HCT116 (cell line): ENCODE results near the gene PRPH. TPM values are rescaled to one million over a fixed set of nuclear protein-coding genes. Genes with fewer than 3 reads are reported as not detected.

Experiments
- ATAC-seq: fragments of 200-7000 bp; cut with Tn5 transposase; 2 replicates; pipeline ENCODE4 v1.9.1; 2020; ENCODE audit warnings: mild to moderate bottlenecking, moderate library complexity
- BruUV-seq: library from RNA; stranded (reverse); fragments of 400-500 nt; replicated peaks from 2 replicates; lab custom pipeline; 2021; lab: Mats Ljungman, UMichigan
- CTCF ChIA-PET: fragments of 300-600 bp; sonication (Branson Sonifier 250); formaldehyde crosslinking; loops from one replicate; lab custom pipeline; 2021; ENCODE audit warnings: antibody characterized with exemption; lab: Charles Lee
- POLR2A ChIA-PET: fragments of 300-600, 350-600 bp; sonication (Branson Sonifier 250); formaldehyde crosslinking; loops from one replicate; lab custom pipeline; 2021; ENCODE audit warnings: antibody characterized with exemption; lab: Charles Lee
- RAD21 ChIA-PET, 2 experiments: fragments of 300-600 bp; sonication (Branson Sonifier 250); formaldehyde crosslinking; loops; one replicate each; lab custom pipeline; 2023; ENCODE audit warnings: low total read pairs in 2 of 2; ENCODE audit not compliant: uncharacterized antibody in 2 of 2, unreplicated experiment in 2 of 2, low non-redundant PET in 1 of 2; lab: Charles Lee
- DNase-seq: peaks from one replicate; pipeline ENCODE4 v3.0.0-alpha.2; 2010; ENCODE audit warnings: low read depth, low spot score
- H2AFZ ChIP-seq: fragments of 200-600 bp; shearing (Covaris generic), sonication (generic); 2 replicates; pipeline ENCODE4 v1.6.1; 2017; ENCODE audit warnings: low read depth, mixed run types, mixed read lengths, antibody characterized with exemption, low read length; ENCODE audit not compliant: poor library complexity, severe bottlenecking
- H3K27ac ChIP-seq: 2 replicates; pipeline ENCODE4 v1.5.1; 2012; ENCODE audit warnings: low read depth, low read length
- H3K27me3 ChIP-seq: fragments of 200-600 bp; sonication (generic); 2 replicates; pipeline ENCODE4 v1.6.1; 2016; ENCODE audit warnings: mixed run types, low read length, mixed read lengths; ENCODE audit not compliant: insufficient read depth
- H3K36me3 ChIP-seq, 2 experiments: fragments of 200-500 bp in 1 of 2; fragments of 200-600 bp in 1 of 2; sonication (Bioruptor generic) in 1 of 2; sonication (generic) in 1 of 2; 2 replicates each; pipeline versions ENCODE4 v1.5.1 to v1.6.1; 2014 to 2016; ENCODE audit warnings: low read length in 2 of 2, inconsistent platforms in 1 of 2, mixed read lengths in 1 of 2, mixed run types in 1 of 2; ENCODE audit not compliant: insufficient read depth in 2 of 2, control insufficient read depth in 1 of 2
- H3K4me1 ChIP-seq, 2 experiments: fragments of 200-600 bp in 1 of 2; sonication (generic) in 1 of 2; 2 replicates each; pipeline versions ENCODE4 v1.5.1 to v1.6.1; 2012 to 2017; ENCODE audit warnings: low read length in 2 of 2, inconsistent platforms in 1 of 2, mild to moderate bottlenecking in 1 of 2, mixed read lengths in 1 of 2, mixed run types in 1 of 2, moderate library complexity in 1 of 2; ENCODE audit not compliant: insufficient read depth in 2 of 2, control insufficient read depth in 1 of 2
- H3K4me2 ChIP-seq: fragments of 200-600 bp; sonication (generic); 2 replicates; pipeline ENCODE4 v1.6.1; 2017; ENCODE audit warnings: mixed run types, low read length, mixed read lengths
- H3K4me3 ChIP-seq, 2 experiments: fragments of 200-600 bp in 1 of 2; sonication (generic) in 1 of 2; replicated peaks in 1 of 2; 2 replicates each; pipeline ENCODE4 v1.5.1; 2011 to 2016; ENCODE audit warnings: low read length in 2 of 2, control low read depth in 1 of 2, low read depth in 1 of 2, mild to moderate bottlenecking in 1 of 2, mixed read lengths in 1 of 2, mixed run types in 1 of 2
- H3K79me2 ChIP-seq: fragments of 200-600 bp; sonication (generic); 2 replicates; pipeline ENCODE4 v1.6.1; 2017; ENCODE audit warnings: mild to moderate bottlenecking, mixed run types, low read length, moderate library complexity, mixed read lengths; ENCODE audit not compliant: insufficient read depth
- H3K9ac ChIP-seq: fragments of 200-600 bp; sonication (generic); 2 replicates; pipeline ENCODE4 v1.6.1; 2016; ENCODE audit warnings: low read length, mixed read lengths
- H3K9me2 ChIP-seq: fragments of 200-600 bp; sonication (generic), shearing (Covaris generic); 2 replicates; pipeline ENCODE4 v1.6.1; 2017; ENCODE audit warnings: mixed run types, mild to moderate bottlenecking, moderate library complexity; ENCODE audit not compliant: insufficient read depth
- H3K9me3 ChIP-seq, 2 experiments: fragments of 200-500 bp in 1 of 2; fragments of 200-600 bp in 1 of 2; sonication (Bioruptor generic) in 1 of 2; sonication (generic) in 1 of 2; 2 replicates each; pipeline ENCODE4 v1.6.1; 2014 to 2017; ENCODE audit warnings: low read length in 2 of 2, mixed read lengths in 2 of 2, inconsistent platforms in 1 of 2, low read depth in 1 of 2, mild to moderate bottlenecking in 1 of 2, mixed run types in 1 of 2, moderate library complexity in 1 of 2; ENCODE audit not compliant: control insufficient read depth in 1 of 2, insufficient read depth in 1 of 2
- H4K20me1 ChIP-seq: fragments of 200-600 bp; sonication (generic), shearing (Covaris generic); 2 replicates; pipeline ENCODE4 v1.6.1; 2017; ENCODE audit warnings: mixed run types, mild to moderate bottlenecking, moderate library complexity; ENCODE audit not compliant: insufficient read depth
- CEBPB ChIP-seq: IDR thresholded peaks from 2 replicates; pipeline ENCODE4 v1.6.1; 2012; ENCODE audit warnings: low read depth
- ELF1 ChIP-seq: IDR thresholded peaks from 2 replicates; pipeline ENCODE4 v1.6.1; 2012; ENCODE audit warnings: low read depth, borderline replicate concordance
- SRF ChIP-seq: IDR thresholded peaks from 2 replicates; pipeline ENCODE4 v1.6.1; 2012; ENCODE audit warnings: low read depth
- intact Hi-C: fragments of 100-400 bp; cut with micrococcal nuclease; formaldehyde crosslinking; loops from 2 replicates; pipeline ENCODE4 v1.10.0; 2022
- total RNA-seq: library from RNA; stranded (reverse); gene quantifications from one replicate; pipeline ENCODE4 v1.2.1, GENCODE V29; 2021; ENCODE audit not compliant: unreplicated experiment
- TF ChIP-seq, protein P1 (sequence below): IDR thresholded peaks from 2 replicates; pipeline ENCODE4 v1.6.1; 2011; ENCODE audit warnings: mild to moderate bottlenecking, low read length, moderate library complexity; ENCODE audit not compliant: insufficient replicate concordance; ENCODE audit errors: extremely low read depth
- TF ChIP-seq, protein P2 (sequence below), 3 experiments: fragments of 200-600 bp in 1 of 3; sonication (generic) in 1 of 3; IDR thresholded peaks in 2 of 3; conservative IDR thresholded peaks in 1 of 3; 2 replicates each; pipeline ENCODE4 v1.5.1; 2012 to 2017; ENCODE audit warnings: low read depth in 2 of 3, low read length in 2 of 3, antibody characterized with exemption in 1 of 3, borderline replicate concordance in 1 of 3, control low read depth in 1 of 3, mild to moderate bottlenecking in 1 of 3, mixed read lengths in 1 of 3, mixed run types in 1 of 3, moderate library complexity in 1 of 3; ENCODE audit not compliant: insufficient read depth in 1 of 3

PRPH gene
- total RNA-seq, 1 experiment from 2014 or later: 6.7 TPM

- TF ChIP-seq, protein P1, sequence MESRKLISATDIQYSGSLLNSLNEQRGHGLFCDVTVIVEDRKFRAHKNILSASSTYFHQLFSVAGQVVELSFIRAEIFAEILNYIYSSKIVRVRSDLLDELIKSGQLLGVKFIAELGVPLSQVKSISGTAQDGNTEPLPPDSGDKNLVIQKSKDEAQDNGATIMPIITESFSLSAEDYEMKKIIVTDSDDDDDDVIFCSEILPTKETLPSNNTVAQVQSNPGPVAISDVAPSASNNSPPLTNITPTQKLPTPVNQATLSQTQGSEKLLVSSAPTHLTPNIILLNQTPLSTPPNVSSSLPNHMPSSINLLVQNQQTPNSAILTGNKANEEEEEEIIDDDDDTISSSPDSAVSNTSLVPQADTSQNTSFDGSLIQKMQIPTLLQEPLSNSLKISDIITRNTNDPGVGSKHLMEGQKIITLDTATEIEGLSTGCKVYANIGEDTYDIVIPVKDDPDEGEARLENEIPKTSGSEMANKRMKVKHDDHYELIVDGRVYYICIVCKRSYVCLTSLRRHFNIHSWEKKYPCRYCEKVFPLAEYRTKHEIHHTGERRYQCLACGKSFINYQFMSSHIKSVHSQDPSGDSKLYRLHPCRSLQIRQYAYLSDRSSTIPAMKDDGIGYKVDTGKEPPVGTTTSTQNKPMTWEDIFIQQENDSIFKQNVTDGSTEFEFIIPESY: no peak
- TF ChIP-seq ELF1: no peak
- TF ChIP-seq, protein P2, sequence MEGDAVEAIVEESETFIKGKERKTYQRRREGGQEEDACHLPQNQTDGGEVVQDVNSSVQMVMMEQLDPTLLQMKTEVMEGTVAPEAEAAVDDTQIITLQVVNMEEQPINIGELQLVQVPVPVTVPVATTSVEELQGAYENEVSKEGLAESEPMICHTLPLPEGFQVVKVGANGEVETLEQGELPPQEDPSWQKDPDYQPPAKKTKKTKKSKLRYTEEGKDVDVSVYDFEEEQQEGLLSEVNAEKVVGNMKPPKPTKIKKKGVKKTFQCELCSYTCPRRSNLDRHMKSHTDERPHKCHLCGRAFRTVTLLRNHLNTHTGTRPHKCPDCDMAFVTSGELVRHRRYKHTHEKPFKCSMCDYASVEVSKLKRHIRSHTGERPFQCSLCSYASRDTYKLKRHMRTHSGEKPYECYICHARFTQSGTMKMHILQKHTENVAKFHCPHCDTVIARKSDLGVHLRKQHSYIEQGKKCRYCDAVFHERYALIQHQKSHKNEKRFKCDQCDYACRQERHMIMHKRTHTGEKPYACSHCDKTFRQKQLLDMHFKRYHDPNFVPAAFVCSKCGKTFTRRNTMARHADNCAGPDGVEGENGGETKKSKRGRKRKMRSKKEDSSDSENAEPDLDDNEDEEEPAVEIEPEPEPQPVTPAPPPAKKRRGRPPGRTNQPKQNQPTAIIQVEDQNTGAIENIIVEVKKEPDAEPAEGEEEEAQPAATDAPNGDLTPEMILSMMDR (IDR thresholded peaks at IDR 0.05 in 2 of 3, conservative IDR thresholded peaks at IDR 0.05 in 1 of 3; ENCODE audit: borderline replicate concordance in 1 of 3, insufficient read depth in 1 of 3, low read depth in 2 of 3, low read length in 2 of 3): no peak
- no peak for TF ChIP-seq CEBPB
Observed at GRCh38 chr12:49274396-49275069, 20.4 kb upstream of the PRPH start (continued).

- no peaks in the 10 kb centered on the region for H3K4me1 ChIP-seq
- DNase-seq (no peak), ATAC-seq (no peak)
- H3K9me3 ChIP-seq: no peaks in the 10 kb centered on the region
- BruUV-seq: no TSS peak
- peaks cover 13% of the 10 kb centered on the region; the same call in 1 of the 2 replicates for H4K20me1 ChIP-seq
- no peak overlapping the region for H3K27ac ChIP-seq
- RAD21 ChIA-PET: no interaction called here
- H3K4me3 ChIP-seq: no peak overlapping the region
- POLR2A ChIA-PET: interaction anchor here (1.2 to 1.7 kb wide), 4 partner anchors 8 to 13 kb away, joined by 3 to 7 read pairs (median 4); no protein-coding TSS in a partner anchor
- H3K4me2 ChIP-seq: no peak overlapping the region
- peaks cover 7 to 17% of the 10 kb centered on the region in 2 experiments for H3K36me3 ChIP-seq
- no peak overlapping the region for H3K9ac ChIP-seq
- intact Hi-C loops: no loop called here
- peaks cover 4% of the 10 kb centered on the region; the same call in 1 of the 2 replicates for H3K79me2 ChIP-seq
- no peaks in the 10 kb centered on the region for H3K9me2 ChIP-seq
- CTCF ChIA-PET: interaction anchor here (1.4 kb wide), 1 partner anchor 20 kb away, joined by 7 read pairs; no protein-coding TSS in a partner anchor
- H3K27me3 ChIP-seq: no peaks in the 10 kb centered on the region
- H2AFZ ChIP-seq: no peak overlapping the region
- TF ChIP-seq, protein P2 (IDR thresholded peaks at IDR 0.05 in 2 of 3, conservative IDR thresholded peaks at IDR 0.05 in 1 of 3; ENCODE audit: borderline replicate concordance in 1 of 3, insufficient read depth in 1 of 3, low read depth in 2 of 3, low read length in 2 of 3): no peak
- TF ChIP-seq, protein P1: no peak
- TF ChIP-seq SRF: no peak
Observed at GRCh38 chr12:49276304-49277290, 18.4 kb upstream of the PRPH start.
